Loucy (cell line): ENCODE measurements around the gene ARHGAP28.

Source experiments
- CTCF ChIP-seq: fragments of 200-600 bp; sonication (generic); conservative IDR thresholded peaks from 2 replicates; pipeline ENCODE4 v1.5.1; 2014; ENCODE audit warnings: mild to moderate bottlenecking, antibody characterized with exemption, low read length
- EZH2phosphoT487 ChIP-seq: fragments of 200-600 bp; IDR thresholded peaks from 2 replicates; pipeline ENCODE4 v1.6.1; 2018; ENCODE audit warnings: antibody characterized with exemption, mild to moderate bottlenecking, moderate library complexity, borderline replicate concordance

GRCh38 chr18:6949800-6950586, 220.5 kb downstream of the ARHGAP28 start:
- no peak for TF ChIP-seq CTCF
- TF ChIP-seq EZH2phosphoT487: no peak
